ENCODE data around the gene SIX1. TPM values are rescaled to one million over a fixed set of nuclear protein-coding genes. Genes with fewer than 3 reads are reported as not detected.

SIX1 gene
- total RNA-seq, 6 experiments from 2014 or later, result not detected

- DNase-seq (no peak), ATAC-seq (no peak)
- Histone ChIP-seq H3K9me3 (no peaks in the 10 kb centered on the region), H3K27me3 (no peaks in the 10 kb centered on the region), H3K27ac (no peak overlapping the region), H3K4me3 (no peak overlapping the region), H3K4me1 (no peaks in the 10 kb centered on the region), H3K36me3 (no peaks in the 10 kb centered on the region)
- intact Hi-C loops (cut with DNase I), result loop anchor here in 1 of 2 donors (5.0 to 10.0 kb wide), 2 partner anchors 393 to 616 kb away; no protein-coding TSS in a partner anchor
- no peak for TF ChIP-seq CTCF (IDR thresholded peaks at IDR 0.05)
- no peak for TF ChIP-seq POLR2A (IDR thresholded peaks at IDR 0.05)
- WGBS (ENCODE audit: insufficient coverage, low coverage, low lambda C conversion rate, missing lambda C conversion rate), result 57% methylated on average over 1 of the region's 1 CpG
Observed at GRCh38 chr14:60628892-60629291, 20.4 kb downstream of the SIX1 start.

GRCh38 chr14:60622917-60623257, 26.4 kb downstream of the SIX1 start:
- H3K27ac ChIP-seq, result no peak overlapping the region
- ATAC-seq, result no peak
- no peak for DNase-seq
- intact Hi-C loops (cut with DNase I), result loop anchor here in 1 of 2 donors (10.0 kb wide), 1 partner anchor 622 kb away; no protein-coding TSS in a partner anchor
- TF ChIP-seq POLR2A (IDR thresholded peaks at IDR 0.05), result no peak
- no peak for TF ChIP-seq CTCF (IDR thresholded peaks at IDR 0.05)
- H3K9me3 ChIP-seq, result no peaks in the 10 kb centered on the region
- H3K4me3 ChIP-seq, result no peak overlapping the region
- H3K4me1 ChIP-seq, result peaks cover 0 to 5% (median 0%) of the 10 kb centered on the region in 4 donors
- no peaks in the 10 kb centered on the region for H3K36me3 ChIP-seq
- H3K27me3 ChIP-seq, result no peaks in the 10 kb centered on the region
- WGBS (ENCODE audit: insufficient coverage, low coverage, low lambda C conversion rate, missing lambda C conversion rate), result 13% methylated on average over 2 of the region's 2 CpGs

GRCh38 chr14:60622210-60622916, 26.9 kb downstream of the SIX1 start:
- no peak overlapping the region for H3K27ac ChIP-seq
- WGBS (ENCODE audit: insufficient coverage, low coverage, low lambda C conversion rate, missing lambda C conversion rate), result 71% methylated on average over 5 of the region's 5 CpGs

DNA sequence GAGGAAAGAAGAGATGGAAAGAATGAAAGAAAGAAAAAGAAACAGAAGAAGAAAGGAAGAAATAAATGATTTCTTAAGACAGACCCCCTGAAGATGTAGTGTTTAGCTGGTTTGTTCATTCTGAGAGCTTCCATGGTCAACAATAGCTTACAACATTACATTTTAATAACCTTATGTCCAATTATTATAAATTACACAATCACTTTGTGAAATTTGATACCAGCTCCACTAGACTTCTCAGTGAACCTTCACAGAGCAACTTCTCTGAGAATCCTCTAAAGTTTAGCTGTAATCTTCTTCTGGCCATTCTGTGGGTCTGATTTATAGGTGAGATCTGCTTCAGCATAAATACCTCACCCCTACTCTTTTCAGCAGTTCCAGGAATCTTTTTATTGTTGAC, 27.9 kb downstream of the SIX1 start:
- DNase-seq, result no peak
- no peak overlapping the region for H3K4me3 ChIP-seq
- no peaks in the 10 kb centered on the region for H3K36me3 ChIP-seq
- intact Hi-C loops (cut with DNase I), result loop anchor here in 1 of 2 donors (10.0 kb wide), 1 partner anchor 623 kb away; no protein-coding TSS in a partner anchor
- H3K9me3 ChIP-seq, result no peaks in the 10 kb centered on the region
- H3K4me1 ChIP-seq, result peaks cover 0 to 20% (median 0%) of the 10 kb centered on the region in 4 donors
- TF ChIP-seq POLR2A (IDR thresholded peaks at IDR 0.05) (no peak), CTCF (IDR thresholded peaks at IDR 0.05) (no peak)
- no peak overlapping the region for H3K27ac ChIP-seq
- H3K27me3 ChIP-seq, result no peaks in the 10 kb centered on the region
- ATAC-seq, result no peak

More at GRCh38 chr14:60622210-60622916, 26.9 kb downstream of the SIX1 start:
- TF ChIP-seq CTCF (IDR thresholded peaks at IDR 0.05) (no peak), POLR2A (IDR thresholded peaks at IDR 0.05) (no peak)
- Histone ChIP-seq H3K9me3 (no peaks in the 10 kb centered on the region), H3K4me1 (peaks cover 0 to 10% (median 0%) of the 10 kb centered on the region in 4 donors), H3K36me3 (no peaks in the 10 kb centered on the region), H3K27me3 (no peaks in the 10 kb centered on the region), H3K4me3 (no peak overlapping the region)
- intact Hi-C loops (cut with DNase I), result loop anchor here in 1 of 2 donors (10.0 kb wide), 1 partner anchor 622 kb away; no protein-coding TSS in a partner anchor
- DNase-seq (no peak), ATAC-seq (no peak)
